NCI-H526 (cell line): ENCODE measurements around the gene BOLA2B.

Source experiments
- DNase-seq, 2 experiments: peaks; one replicate each; lab custom pipeline; 2025; lab: John Stamatoyannopoulos, UW

Gene BOLA2B

GRCh38 chr16:30143347-30143702, 50.1 kb downstream of the BOLA2B start:
- no peak for DNase-seq
